H1 (cell line): ENCODE measurements around the gene CXXC4.

ENCODE experiments used
- BACH1 ChIP-seq: IDR thresholded peaks from 2 replicates; pipeline ENCODE4 v1.6.1; 2012; ENCODE audit warnings: low read length, improper control_type of control experiment
- CEBPB ChIP-seq: IDR thresholded peaks from 2 replicates; pipeline ENCODE4 v1.6.1; 2012; ENCODE audit warnings: low read depth, low read length
- CHD2 ChIP-seq: IDR thresholded peaks from 2 replicates; pipeline ENCODE4 v1.6.1; 2012; ENCODE audit warnings: low read length, improper control_type of control experiment
- EZH2 ChIP-seq: fragments of 200-600 bp; sonication (generic); IDR thresholded peaks from 2 replicates; pipeline ENCODE4 v1.7.1; 2012; ENCODE audit warnings: low read depth, mild to moderate bottlenecking, moderate library complexity, low read length, inconsistent platforms; ENCODE audit not compliant: severe bottlenecking
- GTF2F1 ChIP-seq: IDR thresholded peaks from 2 replicates; pipeline ENCODE4 v1.6.1; 2012; ENCODE audit warnings: low read depth, low read length, improper control_type of control experiment, borderline replicate concordance
- HDAC2 ChIP-seq, 2 experiments: fragments of 300-600 bp in 1 of 2; sonication (generic) in 1 of 2; IDR thresholded peaks; 2 replicates each; pipeline ENCODE4 v1.6.1; 2011 to 2012; ENCODE audit warnings: low read depth in 2 of 2, low read length in 2 of 2, mild to moderate bottlenecking in 2 of 2, moderate library complexity in 2 of 2, borderline replicate concordance in 1 of 2, inconsistent platforms in 1 of 2
- POLR2A ChIP-seq, 2 experiments: IDR thresholded peaks; 1 replicate in 1 of 2; 2 replicates in 1 of 2; pipeline ENCODE4 v1.6.1; 2011; ENCODE audit warnings: low read depth in 2 of 2, low read length in 2 of 2, mild to moderate bottlenecking in 2 of 2; ENCODE audit errors: control extremely low read depth in 1 of 2
- POLR2AphosphoS5 ChIP-seq: IDR thresholded peaks from 2 replicates; pipeline ENCODE4 v1.6.1; 2011; ENCODE audit warnings: low read depth, low read length
- SUZ12 ChIP-seq: fragments of 200-600 bp; sonication (generic); IDR thresholded peaks from 2 replicates; pipeline ENCODE4 v1.6.1; 2012; ENCODE audit warnings: mild to moderate bottlenecking, inconsistent platforms, low read length, moderate library complexity, mixed read lengths
- TF ChIP-seq, protein P1 (sequence below), 3 experiments: IDR thresholded peaks; 1 replicate in 2 of 3; 2 replicates in 1 of 3; pipeline versions ENCODE4 v1.5.1 to v1.6.1; 2011; ENCODE audit warnings: low read length in 3 of 3, mild to moderate bottlenecking in 3 of 3, inconsistent platforms in 2 of 3, low read depth in 1 of 3, moderate library complexity in 1 of 3; ENCODE audit not compliant: insufficient read depth in 1 of 3; ENCODE audit errors: control extremely low read depth in 1 of 3

DNA sequence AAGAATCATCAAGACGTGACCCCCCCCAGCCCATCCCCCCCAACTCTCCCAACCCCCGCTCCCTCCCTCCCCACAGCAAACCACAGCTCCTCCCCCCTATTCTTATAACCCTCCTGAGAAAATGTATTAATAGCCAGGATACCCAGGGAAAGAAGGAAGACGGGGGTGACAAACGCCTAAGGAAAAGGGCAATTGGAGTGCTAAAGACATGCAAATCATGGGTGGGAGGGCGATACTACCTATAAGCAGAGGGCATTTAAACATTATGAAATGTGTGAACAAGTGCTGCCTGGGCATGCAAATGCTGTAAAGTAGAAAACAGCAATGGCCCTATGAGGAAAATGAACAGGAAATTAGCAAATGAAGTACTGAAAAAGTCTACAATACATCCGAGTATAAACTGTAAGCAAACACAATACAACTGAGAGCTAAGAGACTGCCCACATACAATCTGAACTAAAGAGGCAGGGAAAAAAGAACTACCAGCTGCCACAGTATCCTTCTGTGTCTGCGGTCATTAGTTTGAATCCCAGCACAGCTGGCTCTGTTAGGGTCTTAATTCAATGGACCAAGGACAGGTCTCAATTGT lies 2.4 kb downstream of the CXXC4 start:
- TF ChIP-seq SUZ12 (no peak), POLR2AphosphoS5 (no peak), CHD2 (no peak), BACH1 (no peak), POLR2A (IDR thresholded peaks at IDR 0.05; ENCODE audit: control extremely low read depth in 1 of 2, low read depth in 2 of 2, low read length in 2 of 2) (no peak), CEBPB (no peak), HDAC2 (IDR thresholded peaks at IDR 0.05; ENCODE audit: borderline replicate concordance in 1 of 2, low read depth in 2 of 2, low read length in 2 of 2) (0 out of 4 replicates have a peak, but pooled peaks of 1 of the 2 experiments have one; percentile 16), GTF2F1 (no peak), EZH2 (no peak)
- TF ChIP-seq, protein P1, sequence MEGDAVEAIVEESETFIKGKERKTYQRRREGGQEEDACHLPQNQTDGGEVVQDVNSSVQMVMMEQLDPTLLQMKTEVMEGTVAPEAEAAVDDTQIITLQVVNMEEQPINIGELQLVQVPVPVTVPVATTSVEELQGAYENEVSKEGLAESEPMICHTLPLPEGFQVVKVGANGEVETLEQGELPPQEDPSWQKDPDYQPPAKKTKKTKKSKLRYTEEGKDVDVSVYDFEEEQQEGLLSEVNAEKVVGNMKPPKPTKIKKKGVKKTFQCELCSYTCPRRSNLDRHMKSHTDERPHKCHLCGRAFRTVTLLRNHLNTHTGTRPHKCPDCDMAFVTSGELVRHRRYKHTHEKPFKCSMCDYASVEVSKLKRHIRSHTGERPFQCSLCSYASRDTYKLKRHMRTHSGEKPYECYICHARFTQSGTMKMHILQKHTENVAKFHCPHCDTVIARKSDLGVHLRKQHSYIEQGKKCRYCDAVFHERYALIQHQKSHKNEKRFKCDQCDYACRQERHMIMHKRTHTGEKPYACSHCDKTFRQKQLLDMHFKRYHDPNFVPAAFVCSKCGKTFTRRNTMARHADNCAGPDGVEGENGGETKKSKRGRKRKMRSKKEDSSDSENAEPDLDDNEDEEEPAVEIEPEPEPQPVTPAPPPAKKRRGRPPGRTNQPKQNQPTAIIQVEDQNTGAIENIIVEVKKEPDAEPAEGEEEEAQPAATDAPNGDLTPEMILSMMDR (IDR thresholded peaks at IDR 0.05; ENCODE audit: control extremely low read depth in 1 of 3, insufficient read depth in 1 of 3, low read depth in 1 of 3, low read length in 3 of 3), result no peak
